ENCODE data around the gene TBC1D19. TPM values are rescaled to one million over a fixed set of nuclear protein-coding genes. Genes with fewer than 3 reads are reported as not detected.
A peak's percentile ranks its signal among the peaks of the same experiment; 100 is the strongest.

Gene TBC1D19
- total RNA-seq, 4 donors from 2014 or later = 25.0 to 31.8 (median 31.4) TPM

DNA sequence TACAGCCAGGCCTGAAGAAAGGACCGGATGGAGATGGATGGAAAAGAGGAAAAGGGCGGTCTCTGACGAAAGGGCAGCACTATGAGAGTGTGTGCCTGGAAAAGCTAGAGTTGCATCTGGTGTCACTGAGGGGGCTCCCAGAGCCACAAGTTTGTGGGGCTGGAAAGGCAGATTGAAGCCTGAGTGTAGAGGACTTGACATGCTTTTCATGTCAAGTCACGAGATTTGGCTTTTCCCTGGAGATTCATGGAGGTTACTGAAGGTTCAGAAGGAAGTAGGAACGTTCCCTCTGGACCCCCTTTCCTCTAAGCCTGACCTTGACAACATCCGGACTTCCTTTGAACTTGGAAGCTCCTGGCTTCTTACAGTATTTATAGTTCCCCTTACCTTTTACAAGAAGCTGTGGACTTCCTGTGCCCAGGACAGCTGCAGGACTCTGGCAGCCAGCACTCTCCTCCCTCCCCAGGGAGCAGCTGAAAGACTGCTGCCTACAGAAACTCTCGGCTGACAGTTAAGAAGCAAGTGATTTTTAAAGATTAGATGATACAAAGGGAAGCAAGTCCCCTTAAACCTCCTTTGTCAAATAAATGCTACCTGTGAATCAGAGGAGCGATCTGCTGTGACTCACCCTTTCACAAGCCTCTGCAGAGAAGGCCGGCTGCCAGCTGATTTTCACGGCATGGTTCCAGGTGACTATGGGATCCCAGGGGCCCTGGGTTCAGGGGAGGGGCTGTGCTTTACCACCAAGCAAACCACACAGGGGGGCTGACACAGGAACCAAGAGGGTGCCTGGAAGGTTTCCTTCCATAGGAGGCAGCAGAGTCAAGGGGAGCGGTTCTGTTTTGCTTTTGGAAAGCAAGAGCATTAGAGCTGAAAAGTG is 203.8 kb downstream of the TBC1D19 start:
- TF ChIP-seq, protein P1, sequence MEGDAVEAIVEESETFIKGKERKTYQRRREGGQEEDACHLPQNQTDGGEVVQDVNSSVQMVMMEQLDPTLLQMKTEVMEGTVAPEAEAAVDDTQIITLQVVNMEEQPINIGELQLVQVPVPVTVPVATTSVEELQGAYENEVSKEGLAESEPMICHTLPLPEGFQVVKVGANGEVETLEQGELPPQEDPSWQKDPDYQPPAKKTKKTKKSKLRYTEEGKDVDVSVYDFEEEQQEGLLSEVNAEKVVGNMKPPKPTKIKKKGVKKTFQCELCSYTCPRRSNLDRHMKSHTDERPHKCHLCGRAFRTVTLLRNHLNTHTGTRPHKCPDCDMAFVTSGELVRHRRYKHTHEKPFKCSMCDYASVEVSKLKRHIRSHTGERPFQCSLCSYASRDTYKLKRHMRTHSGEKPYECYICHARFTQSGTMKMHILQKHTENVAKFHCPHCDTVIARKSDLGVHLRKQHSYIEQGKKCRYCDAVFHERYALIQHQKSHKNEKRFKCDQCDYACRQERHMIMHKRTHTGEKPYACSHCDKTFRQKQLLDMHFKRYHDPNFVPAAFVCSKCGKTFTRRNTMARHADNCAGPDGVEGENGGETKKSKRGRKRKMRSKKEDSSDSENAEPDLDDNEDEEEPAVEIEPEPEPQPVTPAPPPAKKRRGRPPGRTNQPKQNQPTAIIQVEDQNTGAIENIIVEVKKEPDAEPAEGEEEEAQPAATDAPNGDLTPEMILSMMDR (IDR thresholded peaks at IDR 0.05) = peak in 3 of 6 experiments; percentile 3 to 23 (median 17)
- no peak for TF ChIP-seq POLR2A (IDR thresholded peaks at IDR 0.05)
- peak; percentile 22 to 28 for DNase-seq
- H3K27me3 ChIP-seq = no peaks in the 10 kb centered on the region
- H3K4me1 ChIP-seq = peaks cover 0 to 14% of the 10 kb centered on the region in 2 donors
- no peaks in the 10 kb centered on the region for H3K9me3 ChIP-seq
- no peaks in the 10 kb centered on the region for H3K36me3 ChIP-seq
- intact Hi-C loops (cut with DNase I) = no loop called here
- WGBS, 2 donors = 44 to 54% methylated on average over 11 of the region's 11 CpGs
- H3K4me3 ChIP-seq (replicated peaks in 1 of 3) = no peak overlapping the region
- peak overlapping the region in 2 of 3 donors; percentile 10 to 19 for H3K27ac ChIP-seq

DNA sequence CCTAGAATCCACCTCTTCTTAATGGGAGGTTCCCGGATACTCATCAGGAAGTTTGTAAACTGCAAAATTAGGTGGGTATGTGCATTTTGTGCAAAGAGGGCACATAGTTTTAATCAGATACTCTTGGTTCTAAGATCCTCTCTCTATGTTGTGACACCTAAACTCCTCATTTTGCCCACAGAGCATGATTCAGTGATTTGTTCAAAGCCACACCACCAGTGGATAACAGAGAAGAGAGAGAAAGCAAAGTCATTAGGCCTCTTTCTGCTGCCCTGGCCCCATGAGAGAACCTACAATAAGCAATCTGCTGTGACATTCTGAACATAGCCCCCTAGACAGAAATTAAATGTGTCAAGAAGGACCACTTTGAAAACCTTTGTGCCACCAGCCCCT is 204.5 kb downstream of the TBC1D19 start:
- Histone ChIP-seq H3K27me3 (no peaks in the 10 kb centered on the region), H3K4me1 (peaks cover 0 to 14% of the 10 kb centered on the region in 2 donors), H3K9me3 (no peaks in the 10 kb centered on the region), H3K4me3 (replicated peaks in 1 of 3) (no peak overlapping the region), H3K36me3 (no peaks in the 10 kb centered on the region), H3K27ac (peak overlapping the region in 1 of 3 donors; percentile 19)
- WGBS, 2 donors = 35 to 44% methylated on average over 1 of the region's 1 CpG
- no peak for TF ChIP-seq POLR2A (IDR thresholded peaks at IDR 0.05)
- TF ChIP-seq, protein P1 (IDR thresholded peaks at IDR 0.05) = no peak
- intact Hi-C loops (cut with DNase I) = no loop called here
- DNase-seq = no peak

DNA sequence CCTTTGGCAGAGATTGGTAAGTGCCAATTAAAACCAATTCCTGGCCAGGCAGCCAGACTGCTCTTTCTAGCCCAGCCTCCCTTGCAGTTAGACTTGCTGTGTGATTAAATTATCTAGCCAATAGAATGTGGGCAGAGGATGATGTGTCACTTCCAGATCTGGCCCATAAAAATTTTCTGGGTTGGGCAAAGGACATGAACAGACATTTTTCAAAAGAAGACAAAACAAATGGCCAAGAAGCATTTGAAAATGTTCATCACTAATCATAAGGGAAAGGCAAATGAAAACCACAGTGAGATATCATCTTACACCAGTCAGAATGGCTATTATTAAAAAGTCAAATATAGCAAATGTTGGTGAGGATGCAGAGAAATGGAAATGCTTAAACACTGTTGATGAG is 205.3 kb downstream of the TBC1D19 start:
- H3K36me3 ChIP-seq = no peaks in the 10 kb centered on the region
- TF ChIP-seq, protein P1 (IDR thresholded peaks at IDR 0.05) = no peak
- no peak for TF ChIP-seq POLR2A (IDR thresholded peaks at IDR 0.05)
- DNase-seq = no peak
- intact Hi-C loops (cut with DNase I) = no loop called here
- H3K27ac ChIP-seq = no peak overlapping the region
- H3K4me1 ChIP-seq = peaks cover 0 to 14% of the 10 kb centered on the region in 2 donors
- no peak overlapping the region for H3K4me3 ChIP-seq (replicated peaks in 1 of 3)
- no peaks in the 10 kb centered on the region for H3K27me3 ChIP-seq
- no peaks in the 10 kb centered on the region for H3K9me3 ChIP-seq

DNA sequence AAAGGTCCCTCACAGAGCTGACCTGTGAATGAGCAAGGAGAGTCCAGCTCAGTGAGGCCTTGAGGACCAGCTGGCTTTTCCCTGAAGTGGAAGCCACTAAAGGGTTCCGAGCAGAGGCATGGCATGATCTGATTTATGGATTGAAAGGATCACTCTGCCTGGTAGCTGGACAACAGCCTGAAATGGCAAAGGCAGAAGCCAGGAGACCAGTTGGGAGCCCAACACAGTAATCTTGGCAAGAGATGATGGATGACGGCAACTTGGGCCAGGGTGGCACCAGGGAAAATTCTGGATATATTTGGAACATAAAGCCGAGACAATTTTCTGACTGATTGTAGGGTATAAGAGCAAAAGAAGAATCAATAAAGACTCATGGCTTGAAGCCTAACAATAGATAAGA is 207.5 kb downstream of the TBC1D19 start:
- no peak for DNase-seq
- WGBS, 2 donors = 95 to 97% methylated on average over 3 of the region's 3 CpGs
- Histone ChIP-seq H3K4me3 (replicated peaks in 1 of 3) (no peak overlapping the region), H3K27me3 (no peaks in the 10 kb centered on the region), H3K4me1 (peaks cover 0 to 14% of the 10 kb centered on the region in 2 donors), H3K36me3 (no peaks in the 10 kb centered on the region), H3K9me3 (no peaks in the 10 kb centered on the region), H3K27ac (no peak overlapping the region)
- no peak for TF ChIP-seq POLR2A (IDR thresholded peaks at IDR 0.05)
- TF ChIP-seq, protein P1 (IDR thresholded peaks at IDR 0.05) = no peak
- intact Hi-C loops (cut with DNase I) = no loop called here

DNA sequence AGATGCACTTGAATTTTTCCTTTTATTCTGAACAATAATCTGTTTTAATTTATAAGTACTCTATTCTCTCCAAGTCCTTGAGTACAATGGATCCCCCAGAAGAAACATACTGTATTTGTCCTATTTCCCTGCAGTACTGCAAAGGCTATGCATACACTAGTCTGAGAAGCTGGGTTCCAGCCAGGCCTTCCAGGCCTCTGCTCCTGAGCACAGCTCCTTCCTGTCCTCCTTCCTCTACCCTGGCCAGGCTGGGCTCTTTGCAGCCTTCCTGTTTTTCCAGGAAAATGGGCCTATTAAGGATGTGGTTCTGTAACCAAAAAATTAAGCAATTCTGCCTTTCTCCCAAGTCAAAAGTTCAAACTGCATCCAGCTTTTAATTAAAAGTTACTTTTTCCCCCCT is 208.8 kb downstream of the TBC1D19 start:
- H3K36me3 ChIP-seq = no peaks in the 10 kb centered on the region
- intact Hi-C loops (cut with DNase I) = no loop called here
- no peaks in the 10 kb centered on the region for H3K9me3 ChIP-seq
- DNase-seq = no peak
- no peak overlapping the region for H3K4me3 ChIP-seq (replicated peaks in 1 of 3)
- H3K4me1 ChIP-seq = peaks cover 0 to 11% of the 10 kb centered on the region in 2 donors
- no peaks in the 10 kb centered on the region for H3K27me3 ChIP-seq
- TF ChIP-seq, protein P1 (IDR thresholded peaks at IDR 0.05) = no peak
- no peak for TF ChIP-seq POLR2A (IDR thresholded peaks at IDR 0.05)
- H3K27ac ChIP-seq = no peak overlapping the region

All from thyroid gland (tissue), 4 donors.